ENCODE results near the gene KRTAP4-9. TPM values are rescaled to one million over a fixed set of nuclear protein-coding genes. Genes with fewer than 3 reads are reported as not detected.
"Not testable (repeated sequence)": the region's sequence is repeated elsewhere in the genome, so short reads cannot be mapped to it uniquely, and the experiment has no call there.

The KRTAP4-9 gene
- total RNA-seq, 1 experiment from 2014 or later: not detected

DNA sequence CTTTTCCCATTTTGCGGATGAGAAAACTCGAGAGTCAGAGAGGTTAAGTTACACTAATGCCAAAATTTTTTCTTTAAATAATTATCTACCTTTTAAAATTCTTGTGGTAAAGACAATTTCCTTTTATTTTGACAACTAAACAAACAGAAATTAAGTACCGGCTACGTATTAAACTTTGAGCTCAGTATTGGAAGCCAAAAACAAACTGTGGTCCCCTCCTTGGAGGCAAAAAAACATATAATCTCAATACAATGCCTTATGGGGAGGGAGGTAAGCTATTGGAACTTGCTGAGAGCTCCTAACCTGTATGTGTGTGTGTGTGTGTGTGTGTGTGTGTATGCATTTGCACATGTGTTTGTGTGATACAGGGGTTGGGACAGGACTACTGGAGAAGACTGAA is 41.7 kb upstream of the KRTAP4-9 start:
- BruUV-seq (replicated peaks): no TSS peak
- H3K36me3 ChIP-seq (ENCODE audit: control insufficient read depth, insufficient read depth, low read length): no peaks in the 10 kb centered on the region

DNA sequence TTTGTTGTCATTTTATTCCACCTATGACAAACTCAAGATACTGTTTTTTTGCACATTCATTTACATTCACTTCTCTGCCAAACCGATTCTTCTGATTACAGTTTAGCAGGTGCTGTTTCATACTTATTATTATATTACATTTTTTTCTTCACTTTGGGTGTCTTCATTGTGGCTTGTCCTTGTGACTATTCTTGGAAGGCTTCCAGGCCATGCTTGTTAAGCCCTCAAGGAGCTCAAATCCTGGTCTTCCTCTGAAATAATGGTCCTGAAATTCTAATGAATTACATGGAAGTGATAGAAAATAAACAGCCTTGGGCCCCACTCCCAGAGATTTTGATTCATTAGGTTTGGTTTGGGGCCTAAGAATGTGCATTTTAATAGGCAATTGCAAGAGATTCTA is 40.9 kb upstream of the KRTAP4-9 start:
- in situ Hi-C loops (cut with HindIII; ENCODE audit: low pct_unique_long_range_greater_than_20kb, low sequenced_read_pairs) (no loop called here), intact Hi-C loops (cut with micrococcal nuclease; ENCODE audit: unreplicated experiment) (no loop called here)
- Histone ChIP-seq H3K4me3 (ENCODE audit: low read depth in 2 of 2, low read length in 2 of 2) (no peak overlapping the region), H3K4me1 (ENCODE audit: control insufficient read depth, insufficient read depth, low read length) (no peaks in the 10 kb centered on the region), H3K27ac (ENCODE audit: low read length) (no peak overlapping the region), H3K36me3 (ENCODE audit: control insufficient read depth, insufficient read depth, low read length) (no peaks in the 10 kb centered on the region), H3K27me3 (ENCODE audit: control insufficient read depth, insufficient read depth, low read length) (no peaks in the 10 kb centered on the region), H3K9me3 (ENCODE audit: control insufficient read depth, insufficient read depth, low read depth, low read length) (no peaks in the 10 kb centered on the region)
- CTCF ChIA-PET: interaction anchor here (0.7 kb wide), 1 partner anchor 9 kb away, joined by 3 read pairs; no protein-coding TSS in a partner anchor
- no peak for DNase-seq (ENCODE audit: low read depth, low spot score)
- BruUV-seq (replicated peaks): no TSS peak
- TF ChIP-seq, protein P1, sequence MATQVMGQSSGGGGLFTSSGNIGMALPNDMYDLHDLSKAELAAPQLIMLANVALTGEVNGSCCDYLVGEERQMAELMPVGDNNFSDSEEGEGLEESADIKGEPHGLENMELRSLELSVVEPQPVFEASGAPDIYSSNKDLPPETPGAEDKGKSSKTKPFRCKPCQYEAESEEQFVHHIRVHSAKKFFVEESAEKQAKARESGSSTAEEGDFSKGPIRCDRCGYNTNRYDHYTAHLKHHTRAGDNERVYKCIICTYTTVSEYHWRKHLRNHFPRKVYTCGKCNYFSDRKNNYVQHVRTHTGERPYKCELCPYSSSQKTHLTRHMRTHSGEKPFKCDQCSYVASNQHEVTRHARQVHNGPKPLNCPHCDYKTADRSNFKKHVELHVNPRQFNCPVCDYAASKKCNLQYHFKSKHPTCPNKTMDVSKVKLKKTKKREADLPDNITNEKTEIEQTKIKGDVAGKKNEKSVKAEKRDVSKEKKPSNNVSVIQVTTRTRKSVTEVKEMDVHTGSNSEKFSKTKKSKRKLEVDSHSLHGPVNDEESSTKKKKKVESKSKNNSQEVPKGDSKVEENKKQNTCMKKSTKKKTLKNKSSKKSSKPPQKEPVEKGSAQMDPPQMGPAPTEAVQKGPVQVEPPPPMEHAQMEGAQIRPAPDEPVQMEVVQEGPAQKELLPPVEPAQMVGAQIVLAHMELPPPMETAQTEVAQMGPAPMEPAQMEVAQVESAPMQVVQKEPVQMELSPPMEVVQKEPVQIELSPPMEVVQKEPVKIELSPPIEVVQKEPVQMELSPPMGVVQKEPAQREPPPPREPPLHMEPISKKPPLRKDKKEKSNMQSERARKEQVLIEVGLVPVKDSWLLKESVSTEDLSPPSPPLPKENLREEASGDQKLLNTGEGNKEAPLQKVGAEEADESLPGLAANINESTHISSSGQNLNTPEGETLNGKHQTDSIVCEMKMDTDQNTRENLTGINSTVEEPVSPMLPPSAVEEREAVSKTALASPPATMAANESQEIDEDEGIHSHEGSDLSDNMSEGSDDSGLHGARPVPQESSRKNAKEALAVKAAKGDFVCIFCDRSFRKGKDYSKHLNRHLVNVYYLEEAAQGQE (IDR thresholded peaks at IDR 0.05; ENCODE audit: insufficient read depth in 1 of 2, low read depth in 2 of 2, low read length in 1 of 2): no peak
- no peak for TF ChIP-seq POLR2AphosphoS5 (IDR thresholded peaks at IDR 0.05; ENCODE audit: low read depth, low read length)
- no peak for TF ChIP-seq SIN3A (IDR thresholded peaks at IDR 0.05; ENCODE audit: borderline replicate concordance, insufficient read depth, low read depth, low read length)
- no peak for TF ChIP-seq TCF7L2 (IDR thresholded peaks at IDR 0.05; ENCODE audit: low read depth, low read length)
- TF ChIP-seq, protein P2, sequence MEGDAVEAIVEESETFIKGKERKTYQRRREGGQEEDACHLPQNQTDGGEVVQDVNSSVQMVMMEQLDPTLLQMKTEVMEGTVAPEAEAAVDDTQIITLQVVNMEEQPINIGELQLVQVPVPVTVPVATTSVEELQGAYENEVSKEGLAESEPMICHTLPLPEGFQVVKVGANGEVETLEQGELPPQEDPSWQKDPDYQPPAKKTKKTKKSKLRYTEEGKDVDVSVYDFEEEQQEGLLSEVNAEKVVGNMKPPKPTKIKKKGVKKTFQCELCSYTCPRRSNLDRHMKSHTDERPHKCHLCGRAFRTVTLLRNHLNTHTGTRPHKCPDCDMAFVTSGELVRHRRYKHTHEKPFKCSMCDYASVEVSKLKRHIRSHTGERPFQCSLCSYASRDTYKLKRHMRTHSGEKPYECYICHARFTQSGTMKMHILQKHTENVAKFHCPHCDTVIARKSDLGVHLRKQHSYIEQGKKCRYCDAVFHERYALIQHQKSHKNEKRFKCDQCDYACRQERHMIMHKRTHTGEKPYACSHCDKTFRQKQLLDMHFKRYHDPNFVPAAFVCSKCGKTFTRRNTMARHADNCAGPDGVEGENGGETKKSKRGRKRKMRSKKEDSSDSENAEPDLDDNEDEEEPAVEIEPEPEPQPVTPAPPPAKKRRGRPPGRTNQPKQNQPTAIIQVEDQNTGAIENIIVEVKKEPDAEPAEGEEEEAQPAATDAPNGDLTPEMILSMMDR (IDR thresholded peaks at IDR 0.05): no peak
- no peak for ATAC-seq
- POLR2A ChIA-PET: no interaction called here

More for the DNA sequence above, 41.7 kb upstream of the KRTAP4-9 start:
- ATAC-seq (no peak), DNase-seq (ENCODE audit: low read depth, low spot score) (no peak)
- H3K4me1 ChIP-seq (ENCODE audit: control insufficient read depth, insufficient read depth, low read length): no peaks in the 10 kb centered on the region
- no peak overlapping the region for H3K4me3 ChIP-seq (ENCODE audit: low read depth in 2 of 2, low read length in 2 of 2)
- ChIA-PET POLR2A (no interaction called here), CTCF (no interaction called here)
- no peaks in the 10 kb centered on the region for H3K27me3 ChIP-seq (ENCODE audit: control insufficient read depth, insufficient read depth, low read length)
- intact Hi-C loops (cut with micrococcal nuclease; ENCODE audit: unreplicated experiment) (no loop called here), in situ Hi-C loops (cut with HindIII; ENCODE audit: low pct_unique_long_range_greater_than_20kb, low sequenced_read_pairs) (no loop called here)
- TF ChIP-seq SIN3A (IDR thresholded peaks at IDR 0.05; ENCODE audit: borderline replicate concordance, insufficient read depth, low read depth, low read length): no peak
- TF ChIP-seq, protein P2 (IDR thresholded peaks at IDR 0.05): no peak
- TF ChIP-seq TCF7L2 (IDR thresholded peaks at IDR 0.05; ENCODE audit: low read depth, low read length): no peak
- TF ChIP-seq POLR2AphosphoS5 (IDR thresholded peaks at IDR 0.05; ENCODE audit: low read depth, low read length): no peak
- TF ChIP-seq, protein P1 (IDR thresholded peaks at IDR 0.05; ENCODE audit: insufficient read depth in 1 of 2, low read depth in 2 of 2, low read length in 1 of 2): no peak
- no peak overlapping the region for H3K27ac ChIP-seq (ENCODE audit: low read length)
- no peaks in the 10 kb centered on the region for H3K9me3 ChIP-seq (ENCODE audit: control insufficient read depth, insufficient read depth, low read depth, low read length)

DNA sequence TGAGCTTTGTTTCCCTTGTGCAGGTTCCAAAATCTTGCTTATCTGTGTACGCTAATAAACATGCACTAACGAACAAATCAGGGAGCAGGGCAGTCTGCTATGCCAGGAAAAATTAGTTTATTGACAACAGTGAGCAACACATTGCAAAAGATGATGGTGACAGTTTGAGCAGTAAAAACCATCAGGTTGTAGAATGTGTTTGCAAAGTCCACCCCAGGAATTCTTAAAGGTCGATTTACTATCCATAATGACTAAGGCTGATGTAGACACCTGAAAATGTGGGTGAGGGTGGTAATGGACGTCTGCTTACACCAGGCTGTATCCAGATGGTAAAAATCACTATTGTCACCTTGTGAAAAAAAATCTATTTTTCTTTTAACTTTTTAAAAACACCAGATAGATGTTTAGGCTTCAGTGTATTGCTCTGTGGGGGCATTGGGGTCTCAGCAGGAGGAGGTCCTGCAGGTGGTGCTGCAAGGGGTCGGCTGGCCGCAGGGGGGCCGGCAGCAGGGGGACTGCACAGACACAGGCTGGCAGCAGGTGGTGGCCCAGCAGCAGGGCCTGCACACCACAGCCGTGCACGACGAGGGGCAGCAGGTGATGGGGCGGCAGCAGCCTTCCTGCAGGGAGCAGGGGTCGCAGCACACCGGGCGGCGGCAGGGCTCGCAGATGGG is 40.0 kb upstream of the KRTAP4-9 start:
- H3K27me3 ChIP-seq (ENCODE audit: control insufficient read depth, insufficient read depth, low read length); ATAC-seq; intact Hi-C loops (cut with micrococcal nuclease; ENCODE audit: unreplicated experiment); H3K36me3 ChIP-seq (ENCODE audit: control insufficient read depth, insufficient read depth, low read length); in situ Hi-C loops (cut with HindIII; ENCODE audit: low pct_unique_long_range_greater_than_20kb, low sequenced_read_pairs); DNase-seq (ENCODE audit: low read depth, low spot score); H3K4me3 ChIP-seq (ENCODE audit: low read depth in 2 of 2, low read length in 2 of 2); POLR2A ChIA-PET; BruUV-seq (replicated peaks); H3K4me1 ChIP-seq (ENCODE audit: control insufficient read depth, insufficient read depth, low read length); H3K9me3 ChIP-seq (ENCODE audit: control insufficient read depth, insufficient read depth, low read depth, low read length); H3K27ac ChIP-seq (ENCODE audit: low read length): not testable (repeated sequence)
- CTCF ChIA-PET: interaction anchor here (0.7 kb wide), 1 partner anchor 8 kb away, joined by 3 read pairs; no protein-coding TSS in a partner anchor
